Coronary artery (tissue), 2 donors: Measurements from ENCODE around the gene PTPA.

Source experiments
- DNase-seq: peaks from one replicate; pipeline ENCODE4 v3.0.0-alpha.2; 2017; ENCODE audit warnings: low spot score
- H3K27ac ChIP-seq, 2 donors: fragments of 200-600 bp; sonication (generic); one replicate each; pipeline ENCODE4 v1.5.1; 2016 to 2019
- H3K4me3 ChIP-seq: fragments of 200-600 bp; sonication (generic); 2 replicates; pipeline ENCODE4 v1.5.1; 2016; ENCODE audit warnings: mild to moderate bottlenecking, moderate library complexity
- TF ChIP-seq, protein P1 (sequence below): fragments of 200-600 bp; sonication (generic); IDR thresholded peaks from one replicate; pipeline ENCODE4 v1.5.1; 2019; ENCODE audit warnings: antibody characterized with exemption

The PTPA gene

DNA sequence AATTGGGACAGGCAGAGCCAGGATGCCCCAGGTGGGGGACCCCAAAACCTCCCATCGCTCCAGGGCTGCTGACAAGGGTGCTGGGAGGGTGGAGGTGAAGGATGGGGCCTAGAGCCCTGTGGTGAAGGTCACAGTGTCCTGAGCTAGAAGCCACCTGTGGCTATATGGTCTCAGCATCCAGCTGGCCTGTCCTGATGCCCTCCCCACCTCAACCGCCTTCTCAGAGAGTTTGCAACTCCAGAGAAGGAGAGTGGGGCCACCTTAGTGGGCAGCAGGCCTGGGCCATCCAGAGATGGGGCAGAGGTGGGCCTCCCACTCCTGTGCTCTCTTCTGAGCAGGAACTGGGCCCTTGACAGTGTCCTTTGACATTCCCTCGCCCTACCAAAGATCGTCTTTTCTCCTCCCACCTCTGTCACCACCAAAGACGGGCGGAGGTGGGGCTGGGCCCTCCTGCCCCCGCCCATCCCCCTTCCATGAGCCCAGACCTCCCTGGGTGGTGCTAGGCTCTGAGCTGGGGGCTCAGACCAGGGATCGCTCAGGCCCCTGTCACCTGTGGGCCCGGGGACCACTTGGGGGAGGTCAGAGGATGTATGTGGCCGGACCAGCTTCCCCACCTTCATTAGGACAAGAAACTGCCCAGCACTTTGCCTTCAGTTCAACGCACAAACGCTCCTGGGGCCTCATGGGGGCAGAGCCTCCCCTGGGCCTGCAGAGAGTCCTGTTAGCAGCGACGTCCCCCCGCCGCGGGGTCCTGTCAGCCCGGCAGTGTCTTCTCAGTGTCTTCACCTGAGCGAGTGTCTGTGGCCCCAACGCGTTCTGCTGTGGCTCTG is 40.3 kb upstream of the PTPA start:
- no peak overlapping the region for H3K27ac ChIP-seq
- H3K4me3 ChIP-seq: no peak overlapping the region
- no peak for DNase-seq
- TF ChIP-seq, protein P1, sequence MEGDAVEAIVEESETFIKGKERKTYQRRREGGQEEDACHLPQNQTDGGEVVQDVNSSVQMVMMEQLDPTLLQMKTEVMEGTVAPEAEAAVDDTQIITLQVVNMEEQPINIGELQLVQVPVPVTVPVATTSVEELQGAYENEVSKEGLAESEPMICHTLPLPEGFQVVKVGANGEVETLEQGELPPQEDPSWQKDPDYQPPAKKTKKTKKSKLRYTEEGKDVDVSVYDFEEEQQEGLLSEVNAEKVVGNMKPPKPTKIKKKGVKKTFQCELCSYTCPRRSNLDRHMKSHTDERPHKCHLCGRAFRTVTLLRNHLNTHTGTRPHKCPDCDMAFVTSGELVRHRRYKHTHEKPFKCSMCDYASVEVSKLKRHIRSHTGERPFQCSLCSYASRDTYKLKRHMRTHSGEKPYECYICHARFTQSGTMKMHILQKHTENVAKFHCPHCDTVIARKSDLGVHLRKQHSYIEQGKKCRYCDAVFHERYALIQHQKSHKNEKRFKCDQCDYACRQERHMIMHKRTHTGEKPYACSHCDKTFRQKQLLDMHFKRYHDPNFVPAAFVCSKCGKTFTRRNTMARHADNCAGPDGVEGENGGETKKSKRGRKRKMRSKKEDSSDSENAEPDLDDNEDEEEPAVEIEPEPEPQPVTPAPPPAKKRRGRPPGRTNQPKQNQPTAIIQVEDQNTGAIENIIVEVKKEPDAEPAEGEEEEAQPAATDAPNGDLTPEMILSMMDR: no peak

DNA sequence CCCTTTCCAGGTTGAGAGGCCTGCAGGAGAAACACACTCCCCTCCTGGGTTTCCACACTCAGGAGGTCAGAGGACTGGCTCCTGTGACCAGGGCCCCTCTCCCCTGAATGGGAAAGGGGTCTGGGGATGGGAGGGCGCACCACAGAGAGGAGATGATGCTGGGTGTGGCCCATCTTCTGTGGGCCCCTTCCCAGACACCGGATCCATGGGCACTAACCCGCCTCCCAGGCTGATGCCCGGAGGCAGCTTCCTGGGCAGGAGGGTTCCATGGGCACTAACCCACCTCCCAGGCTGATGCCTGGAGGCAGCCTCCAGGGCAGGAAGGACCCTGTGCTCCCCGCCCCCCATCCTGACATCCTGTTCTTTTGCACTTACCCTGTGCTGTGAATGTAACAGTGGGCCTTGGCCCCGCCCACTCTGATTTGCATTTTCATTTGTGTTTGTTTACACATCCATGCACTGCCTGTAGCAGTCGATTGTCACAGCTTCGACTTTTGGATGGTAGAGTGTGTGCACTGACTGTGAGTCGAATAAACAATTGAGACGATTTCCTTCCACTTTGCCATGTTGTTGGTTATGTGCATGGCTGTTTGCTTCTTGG is 39.6 kb upstream of the PTPA start:
- Histone ChIP-seq H3K27ac (no peak overlapping the region), H3K4me3 (no peak overlapping the region)
- TF ChIP-seq, protein P1: no peak
- DNase-seq: no peak

DNA sequence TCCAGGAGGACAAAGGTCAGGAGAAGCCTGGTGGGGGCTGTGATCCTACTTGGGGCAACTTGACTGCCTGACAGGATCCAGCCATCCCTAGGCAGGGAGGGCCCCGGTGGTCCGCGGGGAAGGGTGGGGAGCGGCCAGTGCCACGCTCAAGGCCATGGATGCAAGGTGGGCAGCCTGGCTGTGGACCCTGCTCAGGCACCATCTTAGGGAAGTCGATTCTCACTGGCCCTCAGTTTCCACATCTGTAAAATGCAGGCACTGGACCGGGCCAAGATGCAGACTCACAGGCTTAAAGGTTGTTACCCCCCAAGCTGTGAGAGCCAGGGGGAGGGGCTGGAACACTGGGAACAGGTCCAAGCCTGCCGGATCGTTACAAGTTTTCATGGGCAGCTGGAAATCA is 39.0 kb upstream of the PTPA start:
- H3K27ac ChIP-seq: no peak overlapping the region
- no peak for DNase-seq
- H3K4me3 ChIP-seq: no peak overlapping the region
- TF ChIP-seq, protein P1: no peak

DNA sequence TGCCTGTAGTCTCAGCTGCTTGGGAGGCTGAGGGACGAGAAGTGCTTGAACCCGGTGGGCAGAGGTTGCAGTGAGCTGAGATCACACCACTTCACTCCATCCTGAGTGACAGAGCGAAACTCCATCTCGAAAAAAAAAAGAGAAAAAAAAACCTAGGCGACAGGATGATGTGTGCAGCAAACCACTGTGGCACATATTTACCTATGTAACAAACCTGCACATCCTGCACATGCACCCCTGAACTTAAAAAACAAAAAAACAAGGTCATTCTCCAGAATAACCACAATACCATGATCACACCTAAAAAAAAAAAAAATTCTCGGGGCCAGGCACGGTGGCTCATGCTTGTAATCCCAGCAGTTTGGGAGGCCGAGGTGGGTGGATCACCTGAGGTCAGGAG is 37.8 kb upstream of the PTPA start:
- TF ChIP-seq, protein P1: no peak
- no peak overlapping the region for H3K4me3 ChIP-seq
- no peak for DNase-seq
- H3K27ac ChIP-seq: no peak overlapping the region

DNA sequence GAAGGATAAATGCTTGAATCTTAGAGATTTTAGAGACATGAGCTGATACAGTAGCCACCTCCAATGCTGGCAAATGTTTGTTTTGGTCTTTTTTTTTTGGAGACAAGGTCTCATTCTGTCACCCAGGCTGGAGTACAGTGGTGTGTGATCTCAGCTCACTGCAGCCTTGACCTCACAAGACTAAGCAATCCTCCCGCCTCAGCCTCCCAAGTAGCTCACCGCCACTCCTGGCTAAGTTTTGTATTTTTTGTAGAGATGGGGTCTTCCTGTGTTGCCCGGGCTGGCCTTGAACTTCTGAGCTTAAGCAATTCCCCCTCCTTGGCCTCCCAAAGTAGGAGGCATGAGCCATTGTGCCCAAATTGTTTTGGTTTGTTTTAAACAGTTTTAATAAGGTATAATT is 37.1 kb upstream of the PTPA start:
- Histone ChIP-seq H3K27ac (no peak overlapping the region), H3K4me3 (no peak overlapping the region)
- no peak for DNase-seq
- TF ChIP-seq, protein P1: no peak

DNA sequence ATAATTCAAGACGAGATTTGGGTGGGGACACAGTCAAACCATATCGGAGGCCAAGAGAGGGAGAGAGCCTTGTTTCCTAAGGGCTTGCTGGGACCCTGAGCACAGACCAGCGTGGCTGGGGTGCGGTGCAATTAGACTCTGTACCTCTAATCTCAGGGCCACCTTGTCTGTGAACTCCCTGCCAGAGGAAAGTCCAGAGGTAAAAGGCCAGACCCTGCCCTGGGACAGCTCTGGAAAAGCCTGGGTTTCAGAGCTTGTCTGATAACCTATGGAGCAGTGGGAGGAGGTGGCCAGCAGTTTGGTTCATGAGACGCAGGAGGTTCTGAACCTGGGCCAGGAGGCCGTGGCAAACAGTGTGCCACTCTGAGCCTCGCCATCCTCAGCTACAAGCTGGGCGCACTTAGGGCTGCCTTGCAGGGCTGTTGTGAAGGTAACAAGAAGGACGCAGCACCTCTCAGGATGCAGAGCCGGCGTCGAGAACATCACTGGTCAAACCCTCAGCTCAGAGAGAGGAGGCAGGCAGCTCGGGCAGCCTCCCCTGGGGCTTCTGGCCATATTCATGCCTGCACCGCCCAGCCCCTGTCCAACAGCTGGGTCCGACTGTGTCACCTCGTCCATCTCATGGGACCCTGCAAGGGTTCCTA is 35.1 kb upstream of the PTPA start:
- Histone ChIP-seq H3K27ac (no peak overlapping the region), H3K4me3 (no peak overlapping the region)
- DNase-seq: no peak
- TF ChIP-seq, protein P1: no peak
